Measurements from ENCODE around the gene EYA2.

The EYA2 gene

DNA sequence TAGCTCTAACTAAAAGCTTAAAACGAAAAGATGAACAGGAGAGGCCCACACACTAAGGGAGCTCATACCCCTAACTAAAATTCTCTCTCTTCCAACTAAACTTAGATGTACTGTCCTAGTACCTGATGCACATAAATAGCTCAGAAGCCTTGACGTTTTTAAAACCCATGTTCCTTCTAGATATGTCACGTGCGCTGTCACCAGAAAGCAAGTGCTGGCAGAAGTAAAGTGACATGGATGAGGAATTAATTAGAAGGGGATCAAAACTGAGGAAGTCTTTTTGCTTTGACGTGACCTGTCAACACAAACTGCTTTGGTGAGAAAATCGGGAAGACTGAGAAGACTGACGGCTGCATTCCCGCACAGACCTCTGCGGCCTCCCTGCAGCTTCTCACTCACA lies 319.3 kb downstream of the EYA2 start:
- no peak for DNase-seq

DNA sequence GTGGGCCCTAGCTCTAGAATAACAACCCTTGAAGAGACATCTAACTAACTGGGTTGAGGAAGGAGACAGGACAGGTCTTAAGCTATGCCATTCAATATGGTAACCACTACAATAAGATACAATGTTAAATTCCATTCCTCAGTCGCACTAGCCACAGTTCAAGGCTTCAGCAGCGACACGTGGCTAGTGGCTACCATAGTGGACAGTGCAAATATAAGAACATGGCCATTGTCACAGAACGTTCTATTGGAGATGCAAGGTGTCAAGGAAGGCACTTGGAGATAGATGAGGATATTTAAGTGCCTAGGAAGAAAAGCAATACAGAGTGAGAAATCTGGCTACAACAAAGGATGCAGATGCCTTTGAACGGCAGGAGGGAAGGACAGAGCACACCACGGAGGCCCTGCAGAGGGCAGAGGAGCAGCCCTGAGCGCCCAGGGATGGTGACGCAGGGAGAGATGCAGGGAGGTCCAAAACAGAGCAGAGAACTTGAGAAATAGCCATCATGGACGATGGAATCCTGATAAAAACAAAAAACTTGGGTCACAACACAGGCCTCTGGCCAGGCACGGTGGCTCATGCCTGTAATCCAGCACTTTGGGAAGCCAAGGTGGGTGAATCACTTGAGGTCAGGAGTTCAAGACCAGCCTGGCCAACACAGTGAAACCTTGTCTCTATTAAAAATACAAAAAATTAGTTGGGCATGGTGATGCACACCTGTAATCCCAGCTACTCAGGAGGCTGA lies 321.2 kb downstream of the EYA2 start:
- no peak for DNase-seq

DNA sequence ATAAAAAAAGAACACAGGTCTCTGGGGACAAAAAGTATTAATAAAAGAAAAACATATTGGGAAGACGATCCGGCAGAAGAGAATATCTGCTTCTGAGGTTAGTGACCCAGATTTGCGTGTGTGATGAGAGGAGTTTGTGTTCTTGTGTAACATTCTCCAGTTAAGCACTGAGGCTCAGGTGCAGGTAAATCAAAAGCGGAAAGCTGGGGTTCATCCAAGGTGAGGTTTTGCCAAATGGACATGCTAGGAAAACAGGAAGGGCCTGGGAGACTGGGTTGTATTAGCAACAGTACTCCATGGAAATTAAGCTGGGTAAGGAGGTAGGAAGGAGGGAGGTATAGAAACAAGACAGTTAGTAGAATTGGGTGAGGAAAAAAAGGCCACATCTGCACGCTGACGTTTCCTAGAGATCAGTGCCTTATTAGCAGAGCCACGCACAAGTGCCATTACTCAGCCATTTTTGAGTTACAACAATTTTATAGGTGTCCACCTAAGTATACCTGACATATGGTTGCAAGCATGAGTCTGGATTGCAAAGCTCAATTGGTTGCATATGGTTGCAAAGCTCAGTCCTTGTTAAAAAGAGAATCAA lies 322.3 kb downstream of the EYA2 start:
- DNase-seq = no peak

DNA sequence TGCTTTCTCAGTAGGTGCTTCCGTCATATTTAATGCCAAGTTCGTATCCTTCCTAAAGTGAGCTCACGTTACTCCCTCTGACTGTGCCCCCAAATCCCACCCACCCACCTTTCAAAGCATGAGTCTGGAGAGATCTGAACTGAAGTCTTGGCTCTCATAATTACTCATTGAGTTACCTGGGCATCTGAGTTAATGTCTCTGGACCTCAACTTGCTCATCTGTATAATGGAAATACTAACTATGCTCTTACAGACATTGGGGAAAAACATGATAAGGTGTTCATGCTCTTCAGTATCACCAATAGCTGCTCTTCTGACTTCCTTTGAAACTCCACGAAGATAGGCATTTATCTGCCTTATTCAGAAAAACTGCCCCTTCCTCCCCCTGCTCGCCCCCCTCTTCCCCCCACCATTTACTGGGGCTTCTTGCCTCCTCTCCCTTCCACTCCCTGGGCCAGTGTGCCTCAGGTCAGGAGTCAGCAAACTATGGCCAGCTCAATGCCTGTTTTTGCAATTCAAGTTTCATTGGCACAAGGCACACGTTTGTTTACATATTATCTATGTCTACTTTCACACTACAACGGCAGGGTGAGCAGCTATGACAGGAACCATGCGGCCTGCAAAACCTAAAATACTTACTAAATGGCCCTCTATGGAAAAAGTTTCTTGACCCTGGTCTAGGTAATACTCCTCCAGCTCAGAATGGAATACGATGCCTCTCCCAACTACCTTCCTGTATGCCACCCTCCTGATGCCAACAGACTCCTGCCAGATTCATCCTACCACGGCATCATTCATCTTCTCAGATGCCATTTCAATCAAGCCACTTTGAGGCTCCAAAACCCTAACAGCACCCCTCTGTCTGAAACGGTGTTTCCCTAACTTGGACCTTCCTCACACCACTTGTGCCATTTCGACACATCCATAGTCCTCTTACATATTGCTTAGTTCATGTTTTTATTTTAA lies 323.1 kb downstream of the EYA2 start:
- no peak for DNase-seq

DNA sequence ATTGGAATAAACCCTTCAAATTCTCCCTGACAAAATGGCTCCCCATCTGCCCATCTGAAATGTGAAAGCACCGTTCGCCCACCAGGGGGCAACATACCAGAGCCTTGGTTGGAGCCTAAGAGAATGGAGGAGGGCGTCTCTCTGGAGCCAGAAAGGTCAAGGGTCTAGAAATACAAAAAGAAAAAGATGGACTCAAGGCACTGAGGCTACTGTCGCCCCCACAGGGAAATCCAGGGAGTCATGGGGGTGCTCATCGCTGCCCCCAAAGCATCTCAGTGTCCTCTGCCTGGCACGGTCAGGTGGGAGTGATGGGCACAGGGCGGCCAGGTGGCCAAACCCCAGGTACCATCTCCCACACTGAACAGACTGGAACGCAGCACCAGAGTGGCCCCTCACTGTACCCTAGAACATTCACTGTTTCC lies 325.5 kb downstream of the EYA2 start:
- DNase-seq = no peak

DNA sequence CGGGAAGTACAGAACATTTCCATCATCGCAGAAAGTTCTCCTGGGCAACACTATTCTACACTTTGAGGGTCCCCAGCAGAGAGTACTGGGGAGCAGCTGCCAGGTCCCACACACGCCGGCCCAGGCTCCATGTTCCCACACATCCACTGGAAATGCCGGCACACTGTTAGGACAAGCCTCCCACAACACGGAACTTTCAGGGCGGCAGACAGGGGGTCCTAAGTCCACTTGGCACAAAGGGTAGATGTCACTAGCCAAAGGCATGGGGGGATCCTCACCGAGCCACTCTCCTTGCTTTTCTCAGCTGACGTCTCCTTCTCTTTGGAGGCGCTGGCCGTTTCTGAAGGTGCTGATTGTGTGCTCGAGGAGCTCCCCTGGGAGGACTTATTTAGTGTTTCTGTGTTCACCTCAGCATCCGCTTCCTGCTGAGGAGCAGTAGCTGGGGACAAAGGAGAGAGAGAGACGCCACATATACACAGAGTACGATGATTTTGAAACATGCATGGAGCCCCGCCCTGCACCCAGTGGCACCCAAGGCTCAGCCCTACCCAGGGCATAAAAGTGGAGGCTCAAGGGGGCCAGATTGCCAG lies 326.5 kb downstream of the EYA2 start:
- no peak for DNase-seq

DNA sequence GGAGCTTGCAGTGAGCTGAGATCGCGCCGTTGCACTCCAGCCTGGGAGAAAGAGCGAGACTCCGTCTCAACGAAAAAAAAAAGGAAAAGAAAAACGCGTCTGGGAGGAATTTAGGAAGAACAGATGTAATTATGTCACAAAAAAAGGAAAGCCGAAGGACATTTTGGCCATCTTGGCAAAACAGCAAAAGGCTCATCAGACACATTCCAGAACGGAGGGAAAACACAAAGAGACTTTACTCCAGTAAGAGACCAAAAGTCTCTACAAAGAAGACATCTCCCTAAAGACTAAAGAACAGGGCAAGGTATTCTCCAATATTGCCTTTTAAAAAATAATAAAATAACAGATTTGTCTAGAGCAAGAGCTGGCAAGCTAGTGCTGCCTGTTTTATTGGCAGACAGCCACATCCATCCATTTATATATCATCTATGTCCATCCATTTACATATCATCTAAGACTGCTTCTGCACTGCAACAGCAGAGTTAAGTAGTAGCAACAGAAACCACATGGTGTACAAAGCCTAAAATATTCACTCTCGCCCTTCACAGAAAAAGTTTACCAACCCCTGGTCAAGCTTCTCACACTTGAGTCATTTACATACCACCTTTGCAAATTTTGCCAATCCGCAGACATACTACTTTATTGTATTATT lies 328.0 kb downstream of the EYA2 start:
- DNase-seq = no peak

DNA sequence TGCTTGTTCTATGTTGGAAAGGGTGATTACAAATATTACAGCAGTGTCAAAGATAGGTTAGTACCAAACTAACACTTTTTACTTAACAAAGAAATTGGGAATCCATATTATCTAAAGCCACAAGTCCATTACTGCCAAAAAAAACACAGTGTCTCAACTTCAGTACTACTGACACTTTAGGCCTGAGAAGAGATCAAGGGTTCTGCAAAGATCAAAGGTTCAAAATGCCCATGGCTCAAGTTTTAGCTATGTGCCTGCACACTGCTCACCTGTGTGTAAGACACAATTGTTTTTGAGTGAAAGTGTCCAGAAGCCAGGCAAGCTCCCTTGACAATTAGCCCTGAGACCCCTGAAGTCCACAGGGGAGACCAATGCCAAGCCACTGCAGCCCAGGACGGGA lies 329.3 kb downstream of the EYA2 start:
- no peak for DNase-seq

DNA sequence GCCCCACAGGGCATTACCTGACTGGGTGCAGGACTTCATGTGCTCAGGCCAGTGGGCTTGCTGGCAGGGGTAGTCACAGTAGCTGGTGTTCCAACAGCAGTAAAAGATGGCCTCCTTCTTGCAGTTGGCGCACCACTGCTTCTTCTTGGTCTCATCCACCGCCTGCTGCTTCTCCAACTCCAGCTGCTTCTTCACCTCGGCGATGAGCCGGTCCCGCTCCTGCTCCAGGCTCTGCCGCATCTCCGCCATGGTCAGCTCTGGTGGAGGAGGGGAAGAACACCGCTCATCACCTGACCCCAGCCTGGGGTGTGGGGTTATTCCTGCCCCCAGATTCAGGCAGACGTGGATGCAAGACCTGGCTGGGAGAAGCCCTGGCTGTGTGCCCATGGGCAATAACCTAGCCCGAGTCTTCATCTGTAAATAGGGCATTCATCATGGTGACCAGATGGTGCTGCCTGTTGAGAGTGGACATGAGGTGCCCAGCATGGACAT lies 329.7 kb downstream of the EYA2 start:
- no peak for DNase-seq

DNA sequence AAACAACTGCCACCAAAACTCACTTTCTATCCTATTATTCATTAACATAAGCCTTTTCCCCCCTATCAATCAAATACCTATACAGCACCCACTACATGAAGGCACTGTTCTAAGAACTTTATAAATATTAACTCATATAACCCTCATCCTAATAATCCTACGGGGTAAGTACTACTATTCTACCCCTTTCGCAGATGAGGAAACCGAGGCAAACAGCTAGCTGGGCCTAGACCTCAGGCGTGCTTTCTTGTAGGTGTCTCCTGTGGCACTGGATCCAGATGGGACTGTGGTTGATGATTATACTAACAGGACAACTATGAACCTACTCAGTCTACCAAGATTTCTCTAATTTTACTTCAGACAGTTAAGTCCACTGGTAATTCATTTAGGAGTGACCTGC lies 330.2 kb downstream of the EYA2 start:
- no peak for DNase-seq

DNA sequence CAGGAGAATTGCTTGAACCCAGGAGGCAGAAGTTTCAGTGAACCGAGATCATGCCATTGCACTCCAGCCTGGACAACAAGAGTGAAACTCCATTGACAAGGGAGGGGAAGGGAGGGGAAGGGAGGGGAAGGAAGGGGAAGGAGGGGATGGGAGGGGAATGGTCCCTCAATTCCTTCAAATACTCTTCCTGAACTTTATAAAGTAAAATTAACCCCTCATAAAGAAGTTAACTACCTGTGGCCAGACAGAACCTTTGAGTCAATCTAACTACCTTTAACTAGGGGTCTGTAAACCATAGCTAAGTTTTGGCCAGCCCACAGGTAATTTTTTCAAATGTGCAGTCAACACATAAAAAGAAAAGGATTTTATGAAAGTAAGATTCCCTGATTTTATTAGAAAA lies 330.8 kb downstream of the EYA2 start:
- no peak for DNase-seq

DNA sequence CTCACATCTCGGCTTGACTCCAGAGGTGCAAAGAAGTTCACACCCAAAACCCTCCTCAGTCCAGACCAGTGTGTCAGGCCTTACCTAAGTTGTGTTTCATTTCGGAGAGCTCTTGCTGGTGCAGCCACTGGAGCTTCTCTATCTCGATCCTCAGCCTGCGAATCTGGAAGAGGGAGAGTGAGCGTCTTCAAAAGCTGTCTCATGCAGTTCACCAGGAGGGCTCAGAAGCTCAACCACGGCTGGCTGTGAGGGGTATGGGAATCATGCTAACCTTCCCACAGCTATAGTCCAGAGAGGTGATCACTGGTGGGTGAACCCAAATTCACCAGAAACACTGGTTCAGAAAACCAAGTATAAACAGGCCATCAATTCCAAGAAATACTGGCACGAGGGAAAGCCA lies 332.5 kb downstream of the EYA2 start:
- DNase-seq = no peak

DNA sequence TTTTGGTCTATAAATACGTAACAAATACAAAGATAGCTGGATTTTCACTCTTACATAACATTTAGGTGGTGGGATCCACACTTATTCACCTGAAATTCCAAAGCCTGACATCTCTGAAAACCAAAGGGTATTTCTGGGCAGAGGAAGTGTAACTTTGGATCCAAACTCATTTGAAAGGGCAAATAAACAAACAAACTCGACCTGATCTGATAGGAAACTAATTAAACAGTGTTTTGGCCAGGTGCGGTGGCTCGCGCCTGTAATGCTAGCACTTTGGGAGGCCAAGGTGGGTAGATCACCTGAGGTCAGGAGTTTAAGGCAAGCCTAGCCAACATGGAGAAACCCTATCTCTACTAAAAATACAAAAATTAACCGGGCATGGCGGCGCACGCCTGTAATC lies 332.9 kb downstream of the EYA2 start:
- DNase-seq = no peak

DNA sequence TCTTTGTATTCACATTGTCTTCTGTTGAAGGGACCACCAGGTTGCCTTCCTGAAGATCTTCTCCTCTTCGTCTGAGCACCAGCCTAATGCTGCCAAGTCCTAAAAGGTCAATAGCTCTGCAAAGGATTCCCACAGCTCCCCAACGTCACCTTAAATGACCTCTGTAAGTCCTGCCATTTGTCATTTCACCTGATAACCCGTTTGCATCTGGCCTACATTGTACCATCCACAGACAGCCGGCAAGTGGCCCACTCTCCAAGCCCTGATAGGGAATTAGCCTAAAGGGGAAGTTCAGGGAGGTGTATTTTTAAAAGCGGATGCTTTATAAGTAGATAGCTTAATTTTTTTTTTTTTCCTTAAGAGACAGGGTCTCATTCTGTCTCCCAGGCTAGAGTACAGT lies 334.0 kb downstream of the EYA2 start:
- no peak for DNase-seq

DNA sequence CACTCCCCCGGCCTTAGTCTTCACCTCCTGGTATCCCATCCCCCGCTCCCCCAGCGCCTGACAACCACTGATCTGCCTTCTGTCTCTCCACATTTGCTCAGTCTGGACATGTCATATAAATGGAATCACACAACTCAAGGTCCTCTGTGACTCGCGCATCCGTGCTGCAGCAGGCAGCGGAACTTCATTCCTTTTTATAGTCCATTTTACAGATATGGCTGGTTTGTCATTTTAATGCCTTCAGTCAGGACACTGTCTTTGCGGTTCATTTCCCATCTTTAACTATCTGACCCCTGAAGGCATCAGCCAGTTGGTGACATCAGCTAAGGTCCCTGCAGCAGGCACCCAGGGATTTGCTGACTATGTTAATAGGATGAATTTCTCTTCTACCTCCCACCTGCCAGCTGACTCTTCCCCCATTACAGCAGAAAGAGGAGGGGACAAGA lies 336.2 kb downstream of the EYA2 start:
- no peak for DNase-seq

DNA sequence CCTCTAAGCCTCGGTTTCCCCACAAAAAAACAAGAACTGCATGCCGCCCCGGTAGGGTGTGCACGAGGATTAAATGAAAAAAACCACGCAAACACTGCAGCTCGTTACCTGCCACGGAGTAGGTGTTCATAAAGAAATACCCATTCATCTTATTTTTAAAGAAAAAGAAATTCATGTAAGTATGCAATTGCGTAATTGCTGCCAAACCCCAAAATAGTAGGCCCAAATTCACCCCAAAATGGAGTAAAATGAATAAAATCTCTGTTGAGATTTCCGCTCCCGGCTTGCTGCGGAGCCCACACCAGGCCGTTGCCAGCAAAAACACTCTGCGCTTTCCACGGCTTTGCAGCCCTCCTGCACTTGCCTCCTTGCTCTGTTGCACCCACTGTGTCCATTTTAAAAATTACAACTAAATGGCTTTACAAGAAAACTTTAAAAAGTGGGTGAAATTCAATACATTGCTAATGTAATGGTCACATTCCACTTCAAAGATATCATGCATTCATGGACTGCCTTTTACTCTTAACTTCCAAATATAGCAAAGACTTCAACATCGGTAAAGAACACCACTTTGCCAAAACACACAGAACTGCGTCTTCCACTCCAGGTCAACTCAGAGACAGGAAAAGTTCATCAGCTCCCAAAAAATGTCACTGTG lies 336.9 kb downstream of the EYA2 start:
- DNase-seq = no peak

DNA sequence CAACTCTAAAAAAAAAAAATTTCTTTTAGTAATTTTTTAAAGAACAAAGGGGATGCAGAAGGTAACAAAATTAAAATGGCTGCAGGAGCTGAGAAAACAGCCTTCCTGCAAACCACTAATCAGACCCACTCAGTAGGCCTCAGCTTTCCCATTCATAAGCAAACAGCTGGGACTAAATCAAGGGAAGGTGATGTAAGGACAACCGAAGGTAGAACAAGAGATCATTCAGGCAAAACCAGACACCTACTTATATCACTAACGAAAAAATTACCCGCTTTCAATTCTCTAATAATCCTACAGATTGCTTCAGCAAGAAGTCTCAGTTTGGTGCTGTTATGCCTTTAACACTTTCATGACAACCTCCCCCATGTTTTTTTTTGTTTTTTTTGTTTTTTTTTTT lies 337.9 kb downstream of the EYA2 start:
- DNase-seq = no peak

DNA sequence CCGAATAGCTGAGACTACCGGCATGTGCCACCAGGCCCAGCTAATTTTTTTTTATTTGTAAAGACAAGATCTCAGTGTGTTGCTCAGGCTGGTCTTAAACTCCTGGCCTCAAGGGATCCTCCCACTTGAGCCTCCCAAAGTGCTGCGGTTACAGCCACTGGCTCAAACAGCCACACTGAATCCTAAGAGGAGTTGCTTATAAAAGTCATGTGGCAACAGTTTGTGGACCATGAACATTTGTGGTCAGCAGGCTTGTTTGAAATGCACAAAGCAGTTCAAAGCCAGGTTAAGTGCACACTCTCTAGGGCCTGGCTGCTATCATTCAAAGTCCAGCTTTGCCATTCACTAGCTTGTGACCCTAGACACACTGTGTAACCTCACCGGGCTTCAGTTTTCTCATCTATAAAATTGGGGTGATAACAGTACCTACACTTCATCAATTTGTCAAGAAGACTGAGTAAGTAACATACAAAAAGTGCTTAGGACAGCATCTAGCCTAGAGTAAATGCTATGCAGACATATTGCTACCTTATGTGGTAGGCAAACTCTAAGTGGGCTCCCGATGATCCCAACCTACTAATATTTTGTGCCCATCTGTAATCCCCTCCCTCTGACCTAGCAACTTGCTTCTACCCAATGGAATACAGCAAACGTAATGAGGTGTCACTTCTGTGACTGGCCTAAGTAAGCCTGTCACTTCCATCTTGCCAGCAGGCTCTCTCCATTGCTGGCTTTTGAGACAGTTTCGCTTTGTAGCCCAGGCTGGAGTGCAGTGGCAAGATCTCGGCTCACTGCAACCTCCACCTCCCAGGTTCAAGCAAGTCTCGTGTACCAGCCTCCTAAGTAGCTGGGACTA lies 338.9 kb downstream of the EYA2 start:
- DNase-seq = no peak

DNA sequence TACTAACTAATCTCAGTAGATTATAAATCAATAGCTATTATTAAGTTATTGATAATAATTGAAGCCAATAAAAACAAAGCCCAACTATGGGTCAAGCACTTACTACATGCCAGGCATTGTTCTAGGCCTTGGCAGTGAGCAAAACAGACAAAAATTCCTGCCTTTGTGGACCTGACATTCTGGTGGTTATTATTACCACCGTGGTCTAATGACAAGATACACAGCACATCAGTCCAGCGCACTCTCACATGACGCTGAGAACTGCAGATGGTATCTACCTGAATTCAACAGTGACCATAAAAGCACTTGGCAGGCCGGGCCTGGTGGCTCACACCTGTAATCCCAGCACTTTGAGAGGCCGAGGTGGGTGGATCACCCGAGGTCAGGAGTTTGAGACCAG lies 340.5 kb downstream of the EYA2 start:
- no peak for DNase-seq

DNA sequence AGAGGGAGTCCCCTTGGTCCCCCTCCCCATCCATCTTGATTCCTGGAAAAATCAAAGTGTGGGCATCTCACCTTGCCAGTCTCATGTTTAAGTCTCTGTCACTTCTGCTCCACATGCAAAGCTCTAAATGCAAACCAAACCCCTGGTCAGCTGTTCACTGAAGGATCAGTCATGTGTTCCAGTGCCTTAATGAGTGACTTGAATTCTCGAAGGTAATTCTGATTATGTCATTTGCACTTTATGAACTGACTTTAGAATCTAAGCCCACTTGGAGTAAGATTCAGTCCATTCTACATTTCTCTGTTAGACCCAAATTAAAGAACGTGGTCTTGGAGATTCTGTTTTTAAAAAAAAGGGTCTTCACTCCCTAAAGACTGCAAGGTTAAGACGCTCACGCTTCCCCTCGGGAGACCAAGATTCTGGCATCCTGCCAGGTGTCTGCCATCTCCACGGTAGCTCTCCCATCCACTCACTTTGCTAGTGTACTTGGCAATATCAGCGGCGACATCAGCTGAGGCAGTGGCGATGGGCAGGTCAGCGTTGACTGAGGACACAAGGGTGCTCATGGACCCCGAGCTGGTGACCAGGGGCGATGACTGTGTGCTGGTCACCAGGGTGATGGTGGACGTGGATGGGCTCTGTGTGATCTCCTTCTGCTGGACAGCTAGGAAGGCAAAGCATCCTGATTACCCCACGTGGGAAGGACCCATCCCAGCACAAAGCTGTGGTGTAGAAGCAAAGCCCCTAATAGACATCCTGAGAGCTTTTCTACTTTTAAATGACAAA lies 341.4 kb downstream of the EYA2 start:
- DNase-seq = no peak

DNA sequence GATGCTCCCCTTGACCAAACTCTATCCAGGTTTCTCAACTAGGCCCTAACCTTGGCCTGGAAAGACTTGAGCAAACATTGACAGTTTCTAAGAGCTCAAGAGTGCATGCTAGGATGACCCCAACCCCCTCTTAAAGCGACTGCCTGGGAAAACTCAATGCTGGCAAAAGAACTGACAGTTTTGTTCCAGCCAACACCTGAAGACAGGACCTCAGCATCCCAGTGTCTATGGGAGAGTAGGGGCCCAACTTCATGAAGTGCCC lies 341.9 kb downstream of the EYA2 start:
- DNase-seq = no peak
